HepG2 (cell line): ENCODE results near the gene LDLRAD4. TPM values are rescaled to one million over a fixed set of nuclear protein-coding genes. Genes with fewer than 3 reads are reported as not detected.

Source experiments
- ATAC-seq: fragments of 200-7000 bp; cut with Tn5 transposase; 3 replicates; pipeline ENCODE4 v1.9.1; 2020; ENCODE audit warnings: mild to moderate bottlenecking, moderate library complexity
- BruUV-seq: library from RNA; stranded (reverse); fragments of 400-500 nt; replicated peaks from 2 replicates; lab custom pipeline; 2021; lab: Mats Ljungman, UMichigan
- CTCF ChIA-PET: fragments of 300-600 bp; formaldehyde crosslinking; extraction: SDS; loops from one replicate; lab custom pipeline; 2021; ENCODE audit warnings: low total read pairs, inconsistent platforms, low intra/inter-chr PET ratio; lab: Yijun Ruan, JAX
- POLR2A ChIA-PET: fragments of 350-600 bp; sonication (Branson Sonifier 250); formaldehyde crosslinking; loops from one replicate; lab custom pipeline; 2020; ENCODE audit warnings: antibody characterized with exemption, inconsistent platforms; lab: Yijun Ruan, JAX
- DNase-seq: peaks from one replicate; pipeline ENCODE4 v3.0.0-alpha.2; 2015; ENCODE audit warnings: low spot score
- FAIRE-seq: peaks from 3 replicates; lab custom pipeline; 2011; peaks lifted over from hg19 to GRCh38; lab: Jason Lieb, UNC
- H2AFZ ChIP-seq: one replicate; pipeline ENCODE4 v1.6.1; 2011; ENCODE audit warnings: low read length, inconsistent platforms
- H3K27ac ChIP-seq: fragments of 300-600 bp; 3 replicates; pipeline ENCODE4 v1.8.0; 2011; ENCODE audit warnings: mixed run types, mild to moderate bottlenecking, mixed read lengths, low read length, inconsistent platforms; ENCODE audit not compliant: insufficient read depth; ENCODE audit errors: extremely low read length
- H3K27me3 ChIP-seq, 2 experiments: fragments of 200-600 bp in 1 of 2; 2 replicates in 1 of 2; 3 replicates in 1 of 2; pipeline versions ENCODE4 v1.6.0 to v1.8.0; 2011; ENCODE audit warnings: low read length in 2 of 2, mild to moderate bottlenecking in 2 of 2, moderate library complexity in 2 of 2, inconsistent platforms in 1 of 2; ENCODE audit not compliant: insufficient read depth in 2 of 2, control insufficient read depth in 1 of 2
- H3K36me3 ChIP-seq, 2 experiments: fragments of 200-600 bp in 1 of 2; replicated peaks in 1 of 2; 2 replicates in 1 of 2; 3 replicates in 1 of 2; pipeline versions ENCODE4 v1.5.1 to v1.8.0; 2011; ENCODE audit warnings: low read length in 2 of 2, inconsistent platforms in 1 of 2; ENCODE audit not compliant: insufficient read depth in 2 of 2, control insufficient read depth in 1 of 2
- H3K4me1 ChIP-seq: 2 replicates; pipeline ENCODE4 v1.5.1; 2012; ENCODE audit warnings: low read length, inconsistent platforms; ENCODE audit not compliant: insufficient read depth
- H3K4me2 ChIP-seq: 2 replicates; pipeline ENCODE4 v1.6.0; 2011; ENCODE audit warnings: low read depth, low read length, inconsistent platforms
- H3K4me3 ChIP-seq, 3 experiments: fragments of 200-600 bp in 1 of 3; sonication (generic), shearing (Covaris generic) in 1 of 3; replicated peaks in 1 of 3; 2 replicates each; pipeline ENCODE4 v1.5.1; 2011 to 2016; ENCODE audit warnings: low read length in 3 of 3, inconsistent platforms in 2 of 3, low read depth in 2 of 3, mild to moderate bottlenecking in 2 of 3, control low read depth in 1 of 3, mixed read lengths in 1 of 3; ENCODE audit not compliant: insufficient read depth in 1 of 3
- H3K79me2 ChIP-seq: one replicate; pipeline ENCODE4 v1.6.1; 2011; ENCODE audit warnings: low read length, inconsistent platforms; ENCODE audit not compliant: insufficient read depth
- H3K9ac ChIP-seq: 2 replicates; pipeline ENCODE4 v1.6.0; 2011; ENCODE audit warnings: mild to moderate bottlenecking, low read depth, low read length, inconsistent platforms; ENCODE audit not compliant: insufficient read depth
- H3K9me3 ChIP-seq: 2 replicates; pipeline ENCODE4 v1.5.1; 2012; ENCODE audit warnings: mild to moderate bottlenecking, low read length
- H4K20me1 ChIP-seq: 2 replicates; pipeline ENCODE4 v1.6.0; 2011; ENCODE audit warnings: inconsistent platforms, mild to moderate bottlenecking, low read length, moderate library complexity; ENCODE audit not compliant: insufficient read depth
- CHD2 ChIP-seq: IDR thresholded peaks from 2 replicates; pipeline ENCODE4 v1.6.1; 2011; ENCODE audit warnings: low read depth, low read length, improper control_type of control experiment
- FOXO1 ChIP-seq: sonication (generic); formaldehyde crosslinking; IDR thresholded peaks from 2 replicates; pipeline ENCODE4 v1.4.0; 2020; ENCODE audit warnings: missing genetic modification reagents
- HHEX ChIP-seq: IDR thresholded peaks from 2 replicates; pipeline ENCODE4 v1.6.1; 2016; ENCODE audit warnings: control low read depth
- HIC2 ChIP-seq: sonication (generic); formaldehyde crosslinking; IDR thresholded peaks from 2 replicates; pipeline ENCODE4 v1.9.0; 2022; ENCODE audit warnings: low read depth, missing genetic modification reagents
- HIVEP1 ChIP-seq: sonication (generic); formaldehyde crosslinking; IDR thresholded peaks from 2 replicates; pipeline ENCODE4 v1.4.0; 2020; ENCODE audit warnings: mild to moderate bottlenecking, missing genetic modification reagents
- HMG20A ChIP-seq: IDR thresholded peaks from 2 replicates; pipeline ENCODE4 v1.6.1; 2016; ENCODE audit warnings: borderline replicate concordance
- KDM4B ChIP-seq: sonication (generic); formaldehyde crosslinking; IDR thresholded peaks from 2 replicates; pipeline ENCODE4 v1.4.0; 2020; ENCODE audit warnings: missing genetic modification reagents
- KLF15 ChIP-seq: sonication (generic); formaldehyde crosslinking; IDR thresholded peaks from 2 replicates; pipeline ENCODE4 v1.8.1; 2023; ENCODE audit warnings: borderline replicate concordance, mild to moderate bottlenecking, inconsistent platforms, missing genetic modification reagents, mixed read lengths
- ZNF296 ChIP-seq: sonication (generic); formaldehyde crosslinking; conservative IDR thresholded peaks from 2 replicates; pipeline ENCODE4 v1.5.0; 2020; ENCODE audit warnings: mild to moderate bottlenecking, missing genetic modification reagents
- ZNF512B ChIP-seq: sonication (generic); formaldehyde crosslinking; IDR thresholded peaks from 2 replicates; pipeline ENCODE4 v1.5.1; 2020; ENCODE audit warnings: missing genetic modification reagents, mild to moderate bottlenecking, borderline replicate concordance
- ZNF652 ChIP-seq: IDR thresholded peaks from 2 replicates; pipeline ENCODE4 v1.6.1; 2016; ENCODE audit warnings: low read depth, borderline replicate concordance
- WGBS: methylation state at CpG from one replicate; pipeline ENCODE4 v1.1.6; 2017; ENCODE audit warnings: low lambda C conversion rate; 5-methylcytosine and 5-hydroxymethylcytosine counted together
- in situ Hi-C: cut with HindIII; loops from 2 replicates; pipeline ENCODE4 v1.10.0; 2017; ENCODE audit warnings: low pct_unique_long_range_greater_than_20kb; ENCODE audit not compliant: extremely low pct_ligation_motif_present
- intact Hi-C: fragments of 100-400 bp; cut with micrococcal nuclease; formaldehyde crosslinking; loops from one replicate; pipeline ENCODE4 v1.10.0; 2022; ENCODE audit not compliant: unreplicated experiment
- polyA plus RNA-seq, 8 experiments: library from polyadenylated mRNA; depleted of rRNA in 3 of 8; stranded (reverse) in 7 of 8; unstranded in 1 of 8; fragments of >200 nt; fragmentation: Illumina TruSeq in 4 of 8; extraction: Trizol in 4 of 8; gene quantifications; 2 replicates each; pipeline versions ENCODE4 v1.2.1 to v1.2.3, GENCODE V29; 2011 to 2016; ENCODE audit warnings: low read depth in 4 of 8, missing spikeins in 1 of 8, mixed read lengths in 1 of 8; ENCODE audit not compliant: insufficient read depth in 1 of 8
- total RNA-seq, 5 experiments: library from RNA; depleted of rRNA; stranded (reverse); fragments of >200 nt; fragmentation: Illumina TruSeq; extraction: Trizol; gene quantifications; 2 replicates each; pipeline ENCODE4 v1.2.3, GENCODE V29; 2016; ENCODE audit warnings: low read depth in 1 of 5
- TF ChIP-seq, protein P1 (sequence below): sonication (generic); formaldehyde crosslinking; IDR thresholded peaks from one replicate; pipeline ENCODE4 v1.5.1; 2020; ENCODE audit warnings: mild to moderate bottlenecking, missing genetic modification reagents; ENCODE audit errors: not compliant biosample characterization

The LDLRAD4 gene
- total and polyA plus RNA-seq, 2 of the 13 experiments (the other 11 are each of a cell fraction or from before 2014, with no cell fraction given), result 13.6 to 20.9 TPM

GRCh38 chr18:13619505-13620205 lies 401.1 kb downstream of the LDLRAD4 start:
- in situ Hi-C loops, result no loop called here
- POLR2A ChIA-PET, result no interaction called here
- BruUV-seq, result no TSS peak
- TF ChIP-seq HMG20A (CRISPR knock-in tag) (no peak), KDM4B (CRISPR knock-in tag) (no peak), KLF15 (CRISPR knock-in tag) (no peak), ZNF296 (CRISPR knock-in tag) (no peak), HIVEP1 (CRISPR knock-in tag) (no peak), CHD2 (no peak), ZNF512B (CRISPR knock-in tag) (no peak), HIC2 (CRISPR knock-in tag) (no peak), FOXO1 (CRISPR knock-in tag) (no peak), HHEX (CRISPR knock-in tag) (no peak), ZNF652 (CRISPR knock-in tag) (no peak)
- TF ChIP-seq, protein P1, sequence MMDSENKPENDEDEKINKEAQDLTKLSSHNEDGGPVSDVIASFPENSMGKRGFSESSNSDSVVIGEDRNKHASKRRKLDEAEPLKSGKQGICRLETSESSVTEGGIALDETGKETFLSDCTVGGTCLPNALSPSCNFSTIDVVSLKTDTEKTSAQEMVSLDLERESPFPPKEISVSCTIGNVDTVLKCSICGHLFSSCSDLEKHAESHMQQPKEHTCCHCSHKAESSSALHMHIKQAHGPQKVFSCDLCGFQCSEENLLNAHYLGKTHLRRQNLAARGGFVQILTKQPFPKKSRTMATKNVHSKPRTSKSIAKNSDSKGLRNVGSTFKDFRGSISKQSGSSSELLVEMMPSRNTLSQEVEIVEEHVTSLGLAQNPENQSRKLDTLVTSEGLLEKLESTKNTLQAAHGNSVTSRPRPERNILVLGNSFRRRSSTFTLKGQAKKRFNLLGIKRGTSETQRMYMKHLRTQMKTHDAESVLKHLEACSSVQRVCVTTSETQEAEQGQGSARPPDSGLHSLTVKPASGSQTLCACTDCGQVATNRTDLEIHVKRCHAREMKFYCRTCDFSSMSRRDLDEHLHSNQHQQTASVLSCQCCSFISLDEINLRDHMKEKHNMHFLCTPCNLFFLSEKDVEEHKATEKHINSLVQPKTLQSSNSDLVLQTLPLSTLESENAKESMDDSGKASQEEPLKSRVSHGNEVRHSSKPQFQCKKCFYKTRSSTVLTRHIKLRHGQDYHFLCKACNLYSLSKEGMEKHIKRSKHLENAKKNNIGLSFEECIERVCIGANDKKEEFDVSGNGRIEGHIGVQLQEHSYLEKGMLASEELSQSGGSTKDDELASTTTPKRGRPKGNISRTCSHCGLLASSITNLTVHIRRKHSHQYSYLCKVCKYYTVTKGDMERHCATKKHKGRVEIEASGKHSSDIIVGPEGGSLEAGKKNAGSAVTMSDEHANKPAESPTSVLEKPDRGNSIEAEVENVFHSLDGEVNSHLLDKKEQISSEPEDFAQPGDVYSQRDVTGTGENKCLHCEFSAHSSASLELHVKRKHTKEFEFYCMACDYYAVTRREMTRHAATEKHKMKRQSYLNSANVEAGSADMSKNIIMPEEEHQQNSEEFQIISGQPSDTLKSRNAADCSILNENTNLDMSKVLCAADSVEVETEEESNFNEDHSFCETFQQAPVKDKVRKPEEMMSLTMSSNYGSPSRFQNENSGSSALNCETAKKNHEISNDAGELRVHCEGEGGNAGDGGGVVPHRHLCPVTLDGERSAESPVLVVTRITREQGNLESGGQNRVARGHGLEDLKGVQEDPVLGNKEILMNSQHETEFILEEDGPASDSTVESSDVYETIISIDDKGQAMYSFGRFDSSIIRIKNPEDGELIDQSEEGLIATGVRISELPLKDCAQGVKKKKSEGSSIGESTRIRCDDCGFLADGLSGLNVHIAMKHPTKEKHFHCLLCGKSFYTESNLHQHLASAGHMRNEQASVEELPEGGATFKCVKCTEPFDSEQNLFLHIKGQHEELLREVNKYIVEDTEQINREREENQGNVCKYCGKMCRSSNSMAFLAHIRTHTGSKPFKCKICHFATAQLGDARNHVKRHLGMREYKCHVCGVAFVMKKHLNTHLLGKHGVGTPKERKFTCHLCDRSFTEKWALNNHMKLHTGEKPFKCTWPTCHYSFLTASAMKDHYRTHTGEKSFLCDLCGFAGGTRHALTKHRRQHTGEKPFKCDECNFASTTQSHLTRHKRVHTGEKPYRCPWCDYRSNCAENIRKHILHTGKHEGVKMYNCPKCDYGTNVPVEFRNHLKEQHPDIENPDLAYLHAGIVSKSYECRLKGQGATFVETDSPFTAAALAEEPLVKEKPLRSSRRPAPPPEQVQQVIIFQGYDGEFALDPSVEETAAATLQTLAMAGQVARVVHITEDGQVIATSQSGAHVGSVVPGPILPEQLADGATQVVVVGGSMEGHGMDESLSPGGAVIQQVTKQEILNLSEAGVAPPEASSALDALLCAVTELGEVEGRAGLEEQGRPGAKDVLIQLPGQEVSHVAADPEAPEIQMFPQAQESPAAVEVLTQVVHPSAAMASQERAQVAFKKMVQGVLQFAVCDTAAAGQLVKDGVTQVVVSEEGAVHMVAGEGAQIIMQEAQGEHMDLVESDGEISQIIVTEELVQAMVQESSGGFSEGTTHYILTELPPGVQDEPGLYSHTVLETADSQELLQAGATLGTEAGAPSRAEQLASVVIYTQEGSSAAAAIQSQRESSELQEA (CRISPR knock-in tag), result no peak

More at GRCh38 chr18:13619505-13620205, 401.1 kb downstream of the LDLRAD4 start:
- intact Hi-C loops, result no loop called here
- Histone ChIP-seq H3K79me2 (no peaks in the 10 kb centered on the region), H3K27ac (no peak overlapping the region), H3K9ac (no peak overlapping the region), H4K20me1 (no peaks in the 10 kb centered on the region), H2AFZ (no peak overlapping the region), H3K27me3 (no peaks in the 10 kb centered on the region), H3K4me3 (no peak overlapping the region), H3K36me3 (no peaks in the 10 kb centered on the region), H3K9me3 (no peaks in the 10 kb centered on the region), H3K4me1 (peaks cover 8% of the 10 kb centered on the region; the same call in 1 of the 2 replicates), H3K4me2 (no peak overlapping the region)
- 87% methylated on average over 8 of the region's 20 CpGs for WGBS
- CTCF ChIA-PET, result no interaction called here
- FAIRE-seq (no peak), ATAC-seq (no peak; the same call in 2 of the 3 replicates), DNase-seq (no peak)
